ENCODE data around the gene NKX1-1.
"Not testable (repeated sequence)": the region's sequence is repeated elsewhere in the genome, so short reads cannot be mapped to it uniquely, and the experiment has no call there.

The NKX1-1 gene

DNA sequence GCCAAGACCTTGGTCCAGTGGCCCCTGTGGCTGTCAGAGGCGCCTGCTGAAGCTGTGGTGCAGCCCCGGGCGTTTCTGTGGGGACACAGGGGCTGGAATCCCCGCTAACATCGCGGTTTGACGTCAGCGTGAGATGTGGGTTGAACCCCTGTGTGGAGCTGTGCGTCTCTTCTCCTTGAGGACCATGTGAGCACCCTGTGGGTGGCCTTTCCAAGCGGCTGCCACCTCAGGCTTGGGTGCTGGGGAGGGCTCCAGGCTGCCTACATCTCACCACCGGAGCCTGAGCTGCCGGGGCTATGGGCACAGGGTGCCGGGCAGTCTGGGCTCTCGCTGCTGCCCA lies 31.6 kb downstream of the NKX1-1 start:
- DNase-seq (ENCODE audit: low read depth, low spot score), result no peak
- POLR2A ChIA-PET, result no interaction called here
- CTCF ChIA-PET, result interaction anchor here (0.9 kb wide), 1 partner anchor 24 kb away, joined by 3 read pairs; no protein-coding TSS in a partner anchor
- no peak overlapping the region for H3K4me3 ChIP-seq (ENCODE audit: low read depth, low read length)
- TF ChIP-seq, protein P1, sequence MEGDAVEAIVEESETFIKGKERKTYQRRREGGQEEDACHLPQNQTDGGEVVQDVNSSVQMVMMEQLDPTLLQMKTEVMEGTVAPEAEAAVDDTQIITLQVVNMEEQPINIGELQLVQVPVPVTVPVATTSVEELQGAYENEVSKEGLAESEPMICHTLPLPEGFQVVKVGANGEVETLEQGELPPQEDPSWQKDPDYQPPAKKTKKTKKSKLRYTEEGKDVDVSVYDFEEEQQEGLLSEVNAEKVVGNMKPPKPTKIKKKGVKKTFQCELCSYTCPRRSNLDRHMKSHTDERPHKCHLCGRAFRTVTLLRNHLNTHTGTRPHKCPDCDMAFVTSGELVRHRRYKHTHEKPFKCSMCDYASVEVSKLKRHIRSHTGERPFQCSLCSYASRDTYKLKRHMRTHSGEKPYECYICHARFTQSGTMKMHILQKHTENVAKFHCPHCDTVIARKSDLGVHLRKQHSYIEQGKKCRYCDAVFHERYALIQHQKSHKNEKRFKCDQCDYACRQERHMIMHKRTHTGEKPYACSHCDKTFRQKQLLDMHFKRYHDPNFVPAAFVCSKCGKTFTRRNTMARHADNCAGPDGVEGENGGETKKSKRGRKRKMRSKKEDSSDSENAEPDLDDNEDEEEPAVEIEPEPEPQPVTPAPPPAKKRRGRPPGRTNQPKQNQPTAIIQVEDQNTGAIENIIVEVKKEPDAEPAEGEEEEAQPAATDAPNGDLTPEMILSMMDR (IDR thresholded peaks at IDR 0.05; ENCODE audit: insufficient read depth, low read length, missing control alignments), result no peak

DNA sequence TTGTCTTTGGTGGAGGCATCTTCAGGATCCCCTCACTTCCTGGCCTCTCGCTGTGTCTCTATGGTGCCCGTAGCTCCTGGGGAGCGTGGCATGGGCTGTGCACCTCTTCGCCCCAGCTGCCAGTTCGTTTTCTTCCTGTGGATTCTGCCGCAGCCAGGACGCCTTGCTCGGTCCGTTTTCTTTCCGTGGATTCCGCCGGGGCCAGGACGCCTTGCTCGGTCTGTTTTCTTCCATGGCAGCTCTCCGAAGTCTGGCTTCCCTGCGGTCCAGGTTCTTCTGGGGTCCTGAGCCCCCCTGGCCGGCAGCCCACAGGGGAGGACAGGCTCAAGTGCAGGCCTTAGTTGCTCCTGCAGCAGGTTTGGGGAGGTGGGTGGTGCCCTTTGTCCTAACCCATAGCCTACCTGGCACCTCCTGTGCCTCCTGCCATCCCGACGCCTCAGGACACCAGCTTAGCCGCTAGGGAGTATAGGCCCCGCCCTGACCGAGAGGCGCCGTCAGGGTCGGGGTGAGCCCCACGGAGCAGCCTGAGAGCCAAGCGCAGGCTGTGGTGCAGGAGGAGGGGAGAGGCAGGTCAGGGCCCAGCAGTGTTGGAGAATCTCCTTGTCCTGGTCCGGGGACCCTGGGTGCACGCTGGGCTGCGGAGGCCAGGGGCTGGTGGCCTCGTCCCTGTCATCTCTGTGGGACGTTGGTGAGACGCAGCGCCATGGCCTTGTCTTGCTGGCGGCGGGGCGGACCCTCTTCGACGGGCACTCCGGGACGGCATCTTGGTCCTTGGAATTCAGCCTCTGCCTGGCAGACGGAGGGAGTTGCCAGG lies 32.1 kb downstream of the NKX1-1 start:
- TF ChIP-seq, protein P1 (IDR thresholded peaks at IDR 0.05; ENCODE audit: insufficient read depth, low read length, missing control alignments), result no peak
- ChIA-PET POLR2A (no interaction called here), CTCF (interaction anchor here (1.4 kb wide), 1 partner anchor 19 kb away, joined by 4 read pairs; no protein-coding TSS in a partner anchor)
- no peak for DNase-seq (ENCODE audit: low read depth, low spot score)
- no peak overlapping the region for H3K4me3 ChIP-seq (ENCODE audit: low read depth, low read length)

DNA sequence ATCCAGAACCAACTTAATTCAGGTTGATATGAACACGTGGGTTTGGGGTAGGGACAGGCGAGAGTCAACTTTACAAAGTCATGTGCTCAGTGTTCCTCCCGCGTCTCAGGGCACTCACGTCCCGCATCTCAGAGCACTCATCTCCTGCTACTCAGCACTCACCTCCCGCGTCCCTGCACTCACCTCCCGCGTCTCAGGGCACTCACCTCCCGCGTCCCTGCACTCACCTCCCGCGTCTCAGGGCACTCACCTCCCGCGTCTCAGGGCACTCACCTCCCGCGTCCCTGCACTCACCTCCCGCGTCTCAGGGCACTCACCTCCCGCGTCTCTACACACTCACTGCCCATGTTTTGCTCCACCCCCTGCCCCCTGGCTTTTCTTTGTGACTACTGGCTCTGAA lies 33.7 kb downstream of the NKX1-1 start:
- H3K4me3 ChIP-seq (ENCODE audit: low read depth, low read length); CTCF ChIA-PET; DNase-seq (ENCODE audit: low read depth, low spot score); POLR2A ChIA-PET: not testable (repeated sequence)

DNA sequence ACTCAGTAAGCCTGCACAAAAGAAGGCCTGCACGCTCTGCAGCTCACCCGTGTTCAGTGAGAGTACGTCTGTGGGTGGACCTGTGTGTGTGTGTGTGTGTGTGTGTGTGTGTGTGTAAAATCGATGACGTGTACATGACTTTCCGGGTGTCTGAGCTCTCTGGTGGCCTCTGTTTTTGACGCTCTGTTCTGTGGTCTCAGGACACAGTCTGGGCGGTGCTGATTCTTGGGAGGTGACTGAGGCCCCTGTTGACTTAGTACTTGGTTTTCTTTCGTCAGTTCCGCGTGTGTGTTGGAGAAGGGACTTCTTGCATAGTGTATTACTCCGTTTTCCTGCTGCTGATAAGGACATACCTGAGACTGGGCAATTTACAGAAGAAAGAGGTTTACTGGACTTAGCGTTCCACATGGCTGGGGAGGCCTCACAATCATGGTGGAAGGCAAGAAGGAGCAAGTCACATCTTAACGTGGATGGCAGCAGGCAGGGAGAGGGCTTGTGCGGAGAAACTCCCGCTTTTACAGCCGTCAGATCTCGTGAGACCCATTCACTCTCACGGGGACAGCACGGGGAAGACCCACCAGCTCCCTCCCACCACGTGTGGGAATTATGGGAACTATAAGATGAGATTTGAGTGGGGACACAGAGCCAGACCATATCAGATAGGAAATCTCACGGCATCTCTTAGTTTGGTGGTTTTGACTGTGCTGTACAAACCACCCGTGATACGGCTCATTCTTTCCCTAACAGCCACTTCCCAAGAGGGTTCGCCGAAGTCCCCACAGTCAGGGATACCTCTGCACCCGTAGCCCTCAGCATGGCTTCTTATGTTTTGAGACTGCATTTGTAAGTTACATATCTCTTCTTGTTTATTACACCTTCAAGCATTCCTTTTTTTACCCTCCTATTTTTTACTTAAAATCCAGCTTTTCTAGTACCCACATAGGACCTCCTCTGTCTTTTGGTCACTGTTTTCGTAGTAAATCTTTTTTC lies 34.8 kb downstream of the NKX1-1 start:
- TF ChIP-seq, protein P1 (IDR thresholded peaks at IDR 0.05; ENCODE audit: insufficient read depth, low read length, missing control alignments), result no peak
- no peak for DNase-seq (ENCODE audit: low read depth, low spot score)
- no peak overlapping the region for H3K4me3 ChIP-seq (ENCODE audit: low read depth, low read length)
- POLR2A ChIA-PET, result no interaction called here
- CTCF ChIA-PET, result interaction anchor here (1.1 kb wide), 1 partner anchor 15 kb away, joined by 3 read pairs; no protein-coding TSS in a partner anchor

DNA sequence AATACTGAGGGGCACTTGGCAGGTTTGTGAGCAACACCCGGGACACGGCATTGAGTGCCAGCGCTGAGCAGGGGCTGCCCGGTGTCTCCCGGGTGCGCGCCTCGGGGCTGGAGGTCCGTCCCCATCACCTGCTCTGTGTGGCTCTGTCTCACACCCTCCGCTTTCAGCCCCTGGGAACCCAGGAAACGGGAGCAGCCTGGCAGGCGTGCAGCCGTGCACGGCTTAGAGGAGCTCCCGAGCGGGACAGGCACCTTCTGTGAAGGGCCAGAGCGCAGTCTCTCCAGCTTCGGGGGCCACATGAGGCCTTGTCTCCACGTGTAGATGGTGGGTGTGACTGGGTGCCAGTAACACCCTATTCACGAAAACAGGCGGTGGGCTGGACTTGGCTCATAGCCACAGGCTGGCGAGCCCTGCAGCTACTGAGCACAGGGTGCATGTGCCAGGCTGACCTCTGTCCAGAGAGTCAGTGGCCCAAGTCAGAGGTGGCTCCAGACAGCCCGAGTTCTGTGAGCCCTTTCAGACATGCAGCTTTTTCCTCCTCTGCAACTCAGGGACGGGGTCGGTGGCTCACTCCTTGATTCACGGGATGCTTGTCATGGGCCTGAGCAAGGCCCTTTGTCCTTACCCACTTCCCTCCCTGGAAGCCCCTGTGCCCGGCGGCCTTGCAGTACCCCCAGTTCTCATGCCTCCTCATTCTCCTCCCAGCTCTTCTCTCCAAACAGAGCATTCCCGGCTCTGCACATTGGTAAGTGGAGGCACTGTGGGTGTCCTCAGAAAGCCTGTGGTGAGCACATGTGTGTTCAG lies 35.7 kb downstream of the NKX1-1 start:
- ChIA-PET POLR2A (no interaction called here), CTCF (interaction anchor here (1.1 kb wide), 2 partner anchors 14 kb away, joined by 3 read pairs; no protein-coding TSS in a partner anchor)
- no peak overlapping the region for H3K4me3 ChIP-seq (ENCODE audit: low read depth, low read length)
- TF ChIP-seq, protein P1 (IDR thresholded peaks at IDR 0.05; ENCODE audit: insufficient read depth, low read length, missing control alignments), result no peak
- no peak for DNase-seq (ENCODE audit: low read depth, low spot score)

DNA sequence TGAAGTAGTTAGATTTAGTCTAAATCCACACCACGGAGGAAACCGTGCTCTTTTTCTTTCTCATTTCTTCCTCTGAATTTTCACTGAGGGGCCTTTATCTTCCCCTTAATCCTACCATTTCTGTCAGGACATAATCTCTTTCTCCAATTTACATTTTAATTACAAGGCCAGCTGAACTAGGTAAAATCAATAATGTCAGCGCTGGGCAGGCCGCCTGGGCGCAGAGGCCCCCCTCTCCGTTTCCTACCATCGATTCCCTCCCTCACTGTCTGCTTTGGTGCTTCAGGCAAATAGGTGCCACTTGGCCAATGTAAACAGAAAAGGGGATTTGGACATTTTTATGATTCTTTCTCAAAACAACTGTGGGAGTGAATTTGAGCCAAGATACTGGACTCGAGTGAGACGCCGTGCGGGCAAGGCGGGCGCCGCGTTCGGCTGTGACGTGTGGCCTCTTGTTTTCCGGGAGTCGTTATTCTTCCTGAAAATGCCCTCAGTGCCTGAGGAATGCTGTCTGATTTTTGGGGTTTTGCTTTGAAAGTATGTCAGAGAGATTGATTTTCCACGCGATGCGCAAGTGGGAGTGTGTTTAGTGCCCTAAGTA lies 36.7 kb downstream of the NKX1-1 start:
- CTCF ChIA-PET, result interaction anchor here (1.0 to 1.1 kb wide), 2 partner anchors 13 to 14 kb away, joined by 3 to 5 read pairs; no protein-coding TSS in a partner anchor

More for the DNA sequence above, 36.7 kb downstream of the NKX1-1 start:
- TF ChIP-seq, protein P1 (IDR thresholded peaks at IDR 0.05; ENCODE audit: insufficient read depth, low read length, missing control alignments), result no peak
- POLR2A ChIA-PET, result no interaction called here
- no peak for DNase-seq (ENCODE audit: low read depth, low spot score)
- H3K4me3 ChIP-seq (ENCODE audit: low read depth, low read length), result no peak overlapping the region
